Raji (cell line): ENCODE measurements around the gene ADORA1.

ENCODE experiments used
- POLR2A ChIP-seq: IDR thresholded peaks from 2 replicates; pipeline ENCODE4 v1.6.1; 2011; ENCODE audit warnings: low read depth, low read length, control low read depth; ENCODE audit not compliant: insufficient read depth

ADORA1 gene

DNA sequence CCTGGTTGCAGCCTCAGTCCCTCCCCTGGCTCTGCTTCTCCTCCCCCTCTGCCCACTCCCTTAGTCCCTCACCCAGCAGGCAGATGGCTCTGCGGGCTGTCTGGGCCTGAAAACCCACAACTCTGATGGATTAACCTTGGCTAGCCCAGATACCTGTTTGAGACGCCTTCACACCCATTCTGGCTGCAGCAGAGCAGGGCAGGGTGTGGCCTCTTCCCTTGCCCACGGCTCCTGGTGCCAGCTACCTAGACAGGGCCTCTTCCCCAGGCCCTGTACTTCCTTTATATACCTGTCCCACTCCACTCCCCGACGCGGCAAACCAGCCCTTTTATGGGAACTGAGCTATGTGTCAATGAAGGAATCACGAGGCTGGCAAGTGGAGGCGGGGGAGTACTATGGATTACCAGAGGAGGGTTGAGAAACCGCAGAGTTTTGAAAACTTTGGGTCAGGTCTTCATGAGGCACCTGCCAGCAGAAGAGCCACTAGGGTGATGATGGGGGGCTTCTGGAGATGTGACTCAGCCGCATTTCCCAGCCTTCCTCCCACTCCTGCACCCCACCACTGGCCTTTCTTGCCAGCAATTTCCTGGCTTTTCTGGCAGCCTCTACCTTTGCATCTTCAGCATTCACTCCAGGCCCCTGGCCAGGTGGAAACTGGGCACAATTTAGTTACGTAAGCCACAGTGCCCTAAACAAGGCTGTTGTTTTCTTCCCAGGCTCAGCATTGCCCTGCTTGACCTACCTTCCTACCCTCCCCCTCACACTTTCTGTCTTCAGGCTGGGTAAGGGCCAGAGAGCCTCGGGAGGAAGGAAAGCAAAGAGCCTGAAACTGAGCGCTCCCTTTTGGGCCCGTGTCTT is 59.1 kb downstream of the ADORA1 start, which contains the start of gene CHI3L1:
TSS of gene CHI3L1 (minus strand) at position 259 of the 858 bp plus-strand sequence. CDS start at position 178, 81 bp downstream.
- TF ChIP-seq POLR2A, result no peak

DNA sequence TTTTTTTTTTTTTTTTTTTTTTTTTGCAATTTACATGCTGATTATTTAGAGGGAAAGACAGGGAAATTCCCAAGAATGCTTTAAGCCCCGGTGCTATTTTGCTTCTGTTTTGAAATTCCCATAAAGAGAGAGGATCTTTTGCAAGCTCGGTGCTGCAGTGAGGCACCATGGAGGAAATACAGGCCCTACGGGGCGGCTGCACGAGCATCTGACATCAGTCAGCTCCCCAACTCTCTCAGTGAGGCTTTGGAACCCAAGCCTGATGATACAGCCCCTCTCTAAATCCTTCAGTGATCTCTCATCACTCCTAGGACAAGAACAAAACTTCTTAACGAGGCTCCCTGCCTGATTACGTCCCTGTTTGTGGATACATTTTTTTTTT is 59.8 kb downstream of the ADORA1 start:
- no peak for TF ChIP-seq POLR2A

DNA sequence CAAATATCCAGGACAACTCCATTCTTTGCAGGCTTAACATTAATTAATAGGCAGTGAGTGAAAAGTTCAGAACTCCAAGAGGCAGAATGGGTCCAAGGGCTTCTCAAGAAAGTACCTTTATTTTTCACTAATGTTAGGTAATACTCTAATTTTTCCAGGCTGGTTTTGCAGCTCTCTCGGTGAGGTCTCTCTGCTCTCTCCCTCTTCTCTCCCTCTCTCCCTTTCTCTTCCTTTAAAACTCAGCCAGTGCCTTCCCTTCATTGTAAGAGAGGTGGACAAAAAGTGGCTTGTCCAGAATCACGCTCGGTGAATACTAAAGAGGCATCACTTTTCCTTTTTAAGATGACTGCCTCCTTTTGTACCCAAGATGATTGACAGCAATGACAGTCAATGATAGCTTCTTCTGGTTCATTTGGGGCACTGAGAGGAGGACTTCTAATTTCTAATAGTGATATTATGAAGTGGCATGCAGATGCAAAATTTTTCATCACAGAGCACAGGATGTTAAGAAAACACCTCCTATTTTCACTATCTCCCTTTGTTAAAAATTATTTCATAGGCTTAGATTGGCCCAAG is 60.3 kb downstream of the ADORA1 start:
- no peak for TF ChIP-seq POLR2A

DNA sequence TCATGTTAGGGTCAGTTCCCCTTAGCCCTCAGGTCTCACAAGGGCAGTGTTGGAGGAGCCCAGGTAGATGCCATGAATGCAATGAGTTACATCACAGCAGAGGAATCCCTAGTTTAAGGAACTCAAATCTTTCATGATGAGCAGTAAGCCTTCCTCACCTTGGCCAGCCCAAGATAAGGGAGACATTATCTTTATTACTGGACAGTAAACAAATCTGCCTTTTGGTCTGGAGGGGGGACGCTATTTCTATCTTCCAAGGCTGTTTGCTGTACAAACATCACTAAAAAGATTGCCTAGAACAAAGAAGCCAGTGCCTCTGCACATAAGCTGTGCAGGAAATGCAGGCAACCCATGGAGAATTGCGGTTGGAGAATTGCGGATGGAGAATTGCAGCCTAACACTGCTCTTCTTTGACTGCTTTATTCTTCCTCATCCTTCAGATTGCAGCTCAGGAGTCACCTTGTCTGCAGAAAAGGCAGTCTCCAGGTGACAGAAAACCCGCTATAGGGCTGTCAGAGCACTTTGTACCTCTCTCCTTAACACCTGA is 61.2 kb downstream of the ADORA1 start:
- no peak for TF ChIP-seq POLR2A

DNA sequence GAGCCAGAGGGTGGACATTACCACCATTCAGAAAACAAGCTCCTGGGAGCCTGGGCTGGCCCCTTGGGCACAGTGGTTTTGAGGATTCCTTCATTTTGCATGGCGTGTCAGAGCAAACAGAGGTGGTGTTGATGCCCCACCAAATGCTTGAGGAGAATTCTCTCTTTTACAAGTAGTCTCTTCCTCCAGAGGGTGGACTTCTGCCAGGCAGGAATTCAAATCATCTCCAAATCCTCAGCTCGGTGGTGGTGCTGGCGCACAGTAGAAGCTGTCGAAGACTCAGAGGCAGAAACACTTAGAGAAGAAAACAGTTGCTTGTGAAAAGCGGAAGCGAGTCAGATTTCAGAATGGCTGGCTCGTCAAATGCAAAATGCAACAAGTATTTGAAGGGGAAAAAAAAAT is 62.4 kb downstream of the ADORA1 start:
- no peak for TF ChIP-seq POLR2A

DNA sequence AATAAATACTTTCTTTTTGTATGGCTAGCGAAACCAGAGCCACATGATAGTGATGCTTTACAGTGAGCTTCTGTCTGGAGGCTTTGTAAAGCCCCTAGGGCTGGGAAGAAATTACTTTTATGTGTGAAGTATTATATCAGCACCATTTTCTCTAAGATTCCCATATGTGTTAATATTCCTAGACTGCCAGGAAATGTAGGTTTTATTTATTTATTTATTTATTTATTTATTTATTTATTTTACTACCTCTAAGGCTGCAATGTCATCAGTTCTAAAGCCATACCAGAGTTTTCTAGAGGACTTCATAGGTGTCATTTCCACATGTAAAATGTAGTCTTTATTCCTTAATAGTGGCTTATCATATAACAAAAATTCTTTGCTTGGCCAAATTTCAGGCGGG is 63.4 kb downstream of the ADORA1 start:
- TF ChIP-seq POLR2A, result no peak

DNA sequence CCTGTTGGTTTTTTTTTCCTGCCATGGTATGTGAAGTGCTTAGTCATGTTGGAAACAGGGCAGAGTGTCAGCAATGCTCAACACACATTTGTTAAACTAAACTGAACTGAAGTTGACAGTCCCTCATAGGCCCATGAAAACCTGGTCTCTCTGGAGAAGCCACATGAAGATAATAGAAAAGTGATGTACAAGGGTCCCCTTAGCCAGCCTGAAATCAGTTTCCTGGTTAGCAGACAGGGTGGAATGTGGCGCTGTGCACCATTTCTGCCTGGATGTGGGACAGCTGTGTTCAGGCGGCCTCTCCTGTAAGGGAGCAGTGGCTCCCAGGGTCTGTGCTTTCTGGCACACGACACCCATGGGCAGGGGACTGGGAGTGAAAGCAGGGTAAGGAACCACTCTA is 68.8 kb downstream of the ADORA1 start:
- TF ChIP-seq POLR2A, result no peak

DNA sequence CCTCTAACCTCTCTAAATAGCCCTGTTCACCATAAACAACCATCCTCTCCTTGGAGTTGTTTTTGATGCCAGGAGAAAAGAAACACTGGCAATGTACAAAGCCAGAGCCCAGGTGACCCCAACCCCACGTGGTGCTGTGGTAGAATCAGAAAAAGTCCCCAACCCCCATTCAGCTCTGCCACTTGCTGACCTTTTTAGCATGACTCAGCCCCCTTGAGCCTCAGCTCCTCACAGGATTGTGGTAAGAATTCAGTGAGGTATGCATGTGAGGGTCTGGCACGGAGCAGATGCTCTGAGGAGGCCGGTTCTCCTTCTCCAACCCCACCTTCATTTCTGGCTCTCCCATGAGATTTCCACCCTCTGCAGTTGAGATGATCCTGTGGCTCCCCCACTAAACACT is 70.1 kb downstream of the ADORA1 start:
- no peak for TF ChIP-seq POLR2A

DNA sequence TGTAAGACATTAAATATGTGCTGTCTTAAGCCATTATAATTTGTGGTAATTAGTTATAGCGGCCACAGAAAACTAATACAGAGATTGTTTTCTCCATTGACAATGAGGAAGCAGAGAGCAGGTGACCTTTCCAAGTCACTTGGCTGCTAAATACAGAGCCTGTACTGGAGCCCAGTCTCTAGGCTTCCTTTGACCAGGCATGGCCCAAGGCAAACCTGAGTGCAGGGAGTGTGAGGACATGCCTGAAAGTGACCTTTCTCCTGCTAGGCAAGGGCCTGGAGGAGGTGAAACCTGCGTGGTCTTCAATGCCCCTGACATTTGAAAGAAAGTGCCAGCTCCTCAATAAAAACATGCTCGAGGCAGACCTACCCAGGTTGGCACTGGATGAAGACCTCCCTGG is 71.5 kb downstream of the ADORA1 start:
- no peak for TF ChIP-seq POLR2A

DNA sequence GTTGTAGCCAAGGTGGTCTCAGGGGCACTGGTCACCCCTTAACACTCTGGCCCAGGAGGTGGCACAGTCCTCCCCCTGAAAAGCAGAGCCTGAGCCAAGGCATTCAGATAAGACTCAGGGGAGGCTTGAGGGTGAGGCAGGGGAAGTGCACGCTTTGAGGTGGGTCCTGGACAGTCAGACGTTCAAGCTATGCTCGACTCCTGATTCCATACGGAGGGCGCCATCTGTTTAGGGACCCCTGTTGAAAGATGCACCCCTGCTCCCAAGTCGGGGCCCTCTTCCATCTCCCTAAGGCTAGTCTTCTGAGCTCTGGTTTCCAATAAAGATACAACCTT is 71.9 kb downstream of the ADORA1 start:
- TF ChIP-seq POLR2A, result no peak

DNA sequence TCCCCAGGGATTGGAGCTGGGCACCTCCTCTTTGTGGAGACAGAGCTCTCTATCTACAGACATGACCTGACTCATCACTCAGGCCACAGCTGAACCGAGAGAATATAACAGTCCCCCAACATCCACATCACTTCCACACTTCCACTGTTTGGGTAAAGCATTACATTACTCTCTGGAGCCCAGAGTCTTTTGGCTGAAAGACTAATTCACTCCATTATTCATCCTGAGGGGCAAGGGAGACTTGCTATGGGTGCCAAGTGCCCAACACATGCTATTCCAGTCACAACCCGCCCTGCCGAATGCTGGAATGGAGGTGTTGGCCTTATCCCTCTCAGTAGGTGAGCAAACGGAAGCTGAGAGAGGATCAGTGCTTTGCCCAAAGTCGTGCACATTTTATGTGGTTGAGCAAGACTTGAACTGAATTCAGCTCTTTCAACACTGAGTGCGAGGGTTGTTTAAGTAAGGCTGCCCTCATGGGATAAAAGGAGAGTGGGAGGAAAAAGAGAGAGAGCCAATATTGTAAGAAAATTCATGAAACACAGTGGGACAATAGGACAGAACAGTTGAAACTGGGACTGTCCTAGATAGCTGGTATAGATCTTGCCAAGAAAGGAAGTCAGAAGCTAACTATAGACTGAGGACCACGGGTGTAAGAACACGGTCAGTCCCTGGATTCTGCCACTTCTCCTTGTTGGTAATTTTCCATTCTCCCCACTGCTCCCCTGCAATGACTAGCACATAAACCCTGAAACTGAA is 72.5 kb downstream of the ADORA1 start:
- TF ChIP-seq POLR2A, result no peak

DNA sequence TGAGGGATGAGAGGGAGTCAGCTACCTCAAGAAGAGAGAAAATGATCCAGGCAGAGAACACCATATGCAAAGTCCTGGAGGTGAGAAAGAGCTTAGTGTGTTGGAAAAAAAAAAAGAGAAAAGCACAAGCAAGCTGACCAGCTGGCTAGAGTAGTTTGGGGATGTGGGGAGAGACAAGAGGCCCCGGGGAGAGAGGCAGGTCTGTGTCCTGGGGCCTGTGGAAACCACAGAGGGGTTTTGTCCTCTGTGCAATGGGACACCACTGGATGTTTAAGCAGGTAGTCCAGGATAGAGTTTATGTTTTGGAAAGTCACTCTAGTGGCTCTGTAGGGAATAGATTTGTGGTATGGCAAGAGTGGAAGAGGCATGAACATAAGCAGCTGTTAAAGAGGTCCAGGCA is 73.4 kb downstream of the ADORA1 start:
- no peak for TF ChIP-seq POLR2A

DNA sequence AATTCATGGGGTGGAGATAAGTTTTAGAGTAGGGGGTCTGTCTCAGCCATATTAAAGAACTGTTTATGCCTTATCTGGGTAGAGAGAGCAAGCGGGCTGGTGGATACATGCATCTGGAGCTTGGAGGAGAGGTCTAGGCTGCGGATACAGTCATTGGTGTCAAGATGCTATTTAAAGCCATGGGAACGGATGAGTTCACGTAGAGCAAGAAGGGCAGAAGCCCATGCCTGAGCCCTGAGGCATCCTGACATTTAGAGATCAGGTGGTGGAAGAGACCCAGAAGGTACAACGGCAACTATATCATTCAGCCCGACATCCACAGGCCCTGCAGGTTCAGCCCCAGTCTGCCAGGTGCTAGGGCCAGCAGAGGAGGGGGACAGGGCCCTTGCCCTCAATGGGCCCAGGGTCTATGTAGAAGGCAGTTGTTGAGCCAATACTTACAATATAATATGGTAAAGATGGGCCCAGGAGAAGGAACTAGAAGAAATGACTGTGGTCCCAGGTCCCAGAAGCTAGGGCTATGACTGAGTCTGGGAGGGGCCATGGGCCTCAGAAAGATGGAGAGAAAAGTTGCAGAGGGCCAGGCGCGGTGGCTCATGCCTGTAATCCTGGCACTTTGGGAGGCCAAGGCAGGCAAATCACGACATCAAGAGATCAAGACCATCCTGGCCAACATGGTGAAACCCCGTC is 74.1 kb downstream of the ADORA1 start:
- TF ChIP-seq POLR2A, result no peak

DNA sequence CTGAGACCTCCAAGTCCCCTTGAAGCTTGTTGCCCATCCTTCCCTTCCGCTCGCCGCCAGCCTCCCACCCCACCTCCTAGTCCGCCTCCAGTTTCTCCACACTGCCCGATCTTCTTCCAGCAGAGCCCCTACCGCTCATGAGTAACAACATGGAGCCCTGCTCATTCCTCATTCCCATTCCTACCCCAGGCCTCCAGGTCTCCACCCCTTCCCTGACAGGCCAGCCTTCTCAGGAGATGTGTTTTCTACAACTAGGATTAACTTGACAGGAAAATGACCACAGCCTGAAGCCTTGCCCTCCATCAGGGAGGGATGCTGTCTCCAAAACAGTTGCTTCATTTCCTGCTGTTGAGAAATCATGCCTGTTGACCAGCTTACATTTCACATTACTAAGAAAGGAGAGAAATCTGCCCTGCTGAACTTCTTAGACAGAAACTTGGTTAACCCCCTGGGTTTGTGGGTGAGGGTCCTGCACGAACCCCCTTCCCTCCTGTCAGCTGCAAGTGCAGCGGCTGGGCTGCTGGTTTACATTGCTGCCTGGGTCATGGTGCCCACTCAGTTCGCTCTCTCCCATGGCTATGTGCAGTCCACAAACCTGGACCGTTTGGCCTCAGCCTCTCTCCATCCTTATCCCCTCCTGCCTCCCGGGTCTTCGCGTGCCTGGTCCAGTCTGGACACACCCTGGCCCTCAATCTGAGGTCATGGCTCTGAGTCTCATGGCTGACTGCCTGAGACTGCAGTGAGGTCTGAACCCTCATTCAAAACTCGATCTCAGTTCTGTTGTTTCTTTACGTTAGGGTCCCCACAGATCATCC is 75.1 kb downstream of the ADORA1 start:
- TF ChIP-seq POLR2A, result no peak

DNA sequence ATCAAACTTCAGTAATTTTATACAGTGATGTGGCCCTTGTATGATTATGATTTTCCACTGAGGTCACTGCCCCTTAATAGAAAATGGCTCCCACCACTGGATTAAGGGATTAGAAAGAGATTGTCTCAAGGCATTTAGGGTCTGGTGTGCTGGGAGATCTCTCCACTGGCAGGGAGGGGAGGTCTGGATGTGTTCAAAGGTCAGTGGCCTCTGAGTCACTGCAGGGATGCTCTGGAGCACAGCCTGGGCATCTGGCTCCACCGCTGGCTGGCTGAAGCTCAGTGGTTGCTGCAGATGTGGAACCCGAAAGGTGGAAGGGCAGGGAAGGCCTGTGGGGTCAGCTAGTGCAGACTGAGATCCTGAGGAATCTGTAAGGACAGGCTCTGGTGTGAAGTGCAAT is 77.2 kb downstream of the ADORA1 start:
- TF ChIP-seq POLR2A, result no peak

DNA sequence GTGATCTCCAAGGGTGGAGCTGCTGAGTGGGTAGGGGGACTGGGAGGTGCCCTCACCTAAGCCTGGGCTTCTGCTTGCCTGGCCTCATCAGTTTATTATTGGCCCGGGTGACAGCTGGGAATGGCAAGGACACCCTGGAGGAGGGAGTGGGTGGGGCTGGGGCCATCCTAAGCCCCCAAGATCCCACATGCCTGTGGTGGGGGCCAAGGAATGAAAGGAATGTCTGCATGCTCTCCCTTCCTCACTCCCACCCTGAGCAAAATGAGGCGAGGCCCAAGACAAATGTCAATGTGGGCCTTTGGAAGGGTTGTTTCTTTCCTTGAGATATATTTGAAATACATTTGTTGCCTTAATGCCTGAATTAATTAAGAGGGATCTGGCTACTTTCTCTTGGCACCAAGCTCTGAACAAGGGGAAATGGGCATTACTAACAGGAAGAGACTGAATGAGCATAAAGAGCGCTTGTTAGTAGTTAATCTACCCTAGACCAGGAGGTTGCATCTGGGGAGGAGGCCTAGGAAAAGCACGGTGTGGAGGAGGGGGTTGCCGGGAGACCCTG is 78.7 kb downstream of the ADORA1 start:
- no peak for TF ChIP-seq POLR2A
